GM19328 (cell line): ENCODE results near the gene LDB3.
"Not testable (repeated sequence)": the region's sequence is repeated elsewhere in the genome, so short reads cannot be mapped to it uniquely, and the experiment has no call there.

Experiments
- ATAC-seq: cut with Tn5 transposase; IDR thresholded peaks from one replicate; pipeline ENCODE4 v1.9.1; 2021; ENCODE audit warnings: mild to moderate bottlenecking, moderate library complexity; ENCODE audit not compliant: unreplicated experiment

The LDB3 gene

GRCh38 chr10:86726677-86726999 lies 58.3 kb downstream of the LDB3 start:
- ATAC-seq, result no peak

GRCh38 chr10:86727470-86727869 lies 59.2 kb downstream of the LDB3 start:
- no peak for ATAC-seq

GRCh38 chr10:86728056-86728455 lies 59.7 kb downstream of the LDB3 start:
- no peak for ATAC-seq

- no peak for ATAC-seq
Observed at GRCh38 chr10:86729677-86730076, 61.4 kb downstream of the LDB3 start.

- no peak for ATAC-seq
Observed at GRCh38 chr10:86730227-86730626, 61.9 kb downstream of the LDB3 start.

- ATAC-seq, result no peak
Observed at GRCh38 chr10:86732771-86733170, 64.5 kb downstream of the LDB3 start.

GRCh38 chr10:86733260-86733671 lies 65.0 kb downstream of the LDB3 start:
- ATAC-seq, result no peak

- no peak for ATAC-seq
Observed at GRCh38 chr10:86734207-86734988, 66.1 kb downstream of the LDB3 start.

- not testable (repeated sequence) for ATAC-seq
Observed at GRCh38 chr10:86735278-86735677, 67.0 kb downstream of the LDB3 start.

- no peak for ATAC-seq
Observed at GRCh38 chr10:86742230-86742629, 73.9 kb downstream of the LDB3 start.

GRCh38 chr10:86744067-86744725 lies 75.9 kb downstream of the LDB3 start:
- no peak for ATAC-seq

- no peak for ATAC-seq
Observed at GRCh38 chr10:86747796-86748581, 79.7 kb downstream of the LDB3 start.

- ATAC-seq, result no peak
Observed at GRCh38 chr10:86749854-86750253, 81.5 kb downstream of the LDB3 start.

- ATAC-seq, result no peak
Observed at GRCh38 chr10:86751477-86751876, 83.2 kb downstream of the LDB3 start.

- no peak for ATAC-seq
Observed at GRCh38 chr10:86752311-86752710, 84.0 kb downstream of the LDB3 start.

- no peak for ATAC-seq
Observed at GRCh38 chr10:86753051-86753450, 84.7 kb downstream of the LDB3 start.

- no peak for ATAC-seq
Observed at GRCh38 chr10:86753638-86754434, 85.5 kb downstream of the LDB3 start.

- ATAC-seq, result no peak
Observed at GRCh38 chr10:86755454-86755739, 87.1 kb downstream of the LDB3 start.

- peak; percentile 82 for ATAC-seq
Observed at GRCh38 chr10:86755740-86756510, 87.6 kb downstream of the LDB3 start.

- ATAC-seq, result peak; percentile 34
Observed at GRCh38 chr10:86756511-86757112, 88.3 kb downstream of the LDB3 start, which contains the start of gene BMPR1A. Gene BMPR1A (plus strand): TSS chr10:86756619. CDS start chr10:86876019, 119,400 bp downstream.
